Measurements from ENCODE around the gene IL18R1. TPM values are rescaled to one million over a fixed set of nuclear protein-coding genes. Genes with fewer than 3 reads are reported as not detected.

IL18R1 gene
- total RNA-seq, 1 donor from 2014 or later, result 68.2 TPM

- intact Hi-C loops (cut with micrococcal nuclease), result no loop called here
- H3K9me3 Mint-ChIP-seq, result peaks cover 36% of the 10 kb centered on the region
- no peaks in the 10 kb centered on the region for H3K27me3 Mint-ChIP-seq (ENCODE audit: low read depth)
- no peak for DNase-seq (ENCODE audit: low spot score)
- H3K4me1 Mint-ChIP-seq (ENCODE audit: low read depth), result peaks cover 7% of the 10 kb centered on the region
- H3K27ac Mint-ChIP-seq, result no peak overlapping the region
- no peak overlapping the region for H3K4me3 Mint-ChIP-seq (ENCODE audit: low read depth)
- H3K36me3 Mint-ChIP-seq (ENCODE audit: low read depth), result peaks cover 94% of the 10 kb centered on the region
Measured at GRCh38 chr2:102385522-102385921, 29.9 kb downstream of the IL18R1 start.

GRCh38 chr2:102386004-102386403 is 30.4 kb downstream of the IL18R1 start:
- Mint-ChIP-seq H3K27ac (no peak overlapping the region), H3K4me3 (ENCODE audit: low read depth) (no peak overlapping the region), H3K9me3 (peaks cover 36% of the 10 kb centered on the region), H3K36me3 (ENCODE audit: low read depth) (peaks cover 92% of the 10 kb centered on the region), H3K27me3 (ENCODE audit: low read depth) (no peaks in the 10 kb centered on the region), H3K4me1 (ENCODE audit: low read depth) (peaks cover 7% of the 10 kb centered on the region)
- intact Hi-C loops (cut with micrococcal nuclease), result no loop called here
- no peak for DNase-seq (ENCODE audit: low spot score)

DNA sequence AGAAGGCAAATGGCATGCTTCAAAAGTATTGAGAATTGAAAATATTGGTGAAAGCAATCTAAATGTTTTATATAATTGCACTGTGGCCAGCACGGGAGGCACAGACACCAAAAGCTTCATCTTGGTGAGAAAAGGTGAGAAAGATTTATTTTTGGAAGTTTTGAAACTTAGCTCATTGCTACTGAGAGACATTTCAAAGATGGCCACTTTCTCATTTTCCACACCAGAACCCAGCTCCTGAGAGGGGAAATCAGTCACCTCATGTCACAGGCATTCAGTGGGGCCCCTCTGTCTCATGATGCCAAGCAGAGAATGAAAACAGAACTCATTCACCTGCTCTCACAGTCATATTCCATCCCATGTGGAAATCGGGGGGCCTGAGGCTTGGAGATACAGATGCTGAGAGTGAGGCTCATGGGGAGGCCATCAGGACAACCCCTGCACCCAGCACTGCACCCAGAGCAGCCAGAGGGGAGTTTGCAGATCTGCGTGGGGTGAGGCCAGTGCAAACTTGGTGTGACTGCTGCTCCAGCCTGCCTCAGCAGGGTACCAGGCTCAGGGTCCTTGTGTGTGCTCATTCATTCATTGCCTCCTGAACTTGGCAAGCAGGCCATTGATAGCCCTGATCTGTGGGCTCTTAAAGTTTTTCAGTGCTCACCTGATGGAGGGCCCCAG is 31.4 kb downstream of the IL18R1 start:
- DNase-seq (ENCODE audit: low spot score), result no peak

DNA sequence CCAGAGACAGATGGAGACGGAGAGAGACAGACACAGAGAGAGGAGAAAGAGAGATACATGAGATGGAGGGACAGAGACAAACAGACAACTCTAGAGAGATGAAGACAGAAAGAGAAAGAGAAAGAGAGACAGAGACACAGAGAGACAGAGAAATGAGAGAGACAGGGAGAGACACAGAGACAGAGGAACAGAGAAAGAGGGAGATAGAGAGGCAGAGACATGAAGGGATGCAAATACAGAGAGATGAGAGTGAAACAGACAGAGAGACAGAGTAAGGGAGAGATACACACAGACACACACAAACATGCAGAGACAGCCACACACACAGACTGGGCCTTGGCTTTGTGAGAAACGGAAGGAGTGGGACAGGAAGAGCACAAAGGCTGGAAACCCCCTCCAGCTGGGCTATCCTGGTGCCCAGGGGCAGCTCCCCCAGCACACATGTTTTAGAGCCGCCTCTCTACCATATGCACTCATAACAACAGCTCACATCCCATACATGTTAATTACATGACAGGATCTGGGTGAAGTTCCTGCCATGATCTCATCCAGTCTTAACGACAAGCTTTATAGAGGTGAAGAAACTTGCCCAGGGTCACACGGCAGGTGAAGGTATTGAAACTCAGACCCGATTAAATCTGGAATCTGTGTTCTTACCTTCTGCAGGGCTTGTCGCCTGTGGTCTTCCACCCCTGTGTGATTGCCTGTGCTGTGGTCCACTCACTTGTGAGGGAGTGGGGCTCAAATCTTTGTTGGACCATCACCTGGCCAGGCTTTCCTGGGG is 32.4 kb downstream of the IL18R1 start:
- Mint-ChIP-seq H3K36me3 (ENCODE audit: low read depth) (peaks cover 89% of the 10 kb centered on the region), H3K4me3 (ENCODE audit: low read depth) (no peak overlapping the region), H3K4me1 (ENCODE audit: low read depth) (peaks cover 18% of the 10 kb centered on the region), H3K27me3 (ENCODE audit: low read depth) (no peaks in the 10 kb centered on the region), H3K27ac (peak overlapping the region; percentile 4), H3K9me3 (peaks cover 27% of the 10 kb centered on the region)
- DNase-seq (ENCODE audit: low spot score), result no peak
- intact Hi-C loops (cut with micrococcal nuclease), result no loop called here

More for the DNA sequence above, 31.4 kb downstream of the IL18R1 start:
- Mint-ChIP-seq H3K36me3 (ENCODE audit: low read depth) (peaks cover 92% of the 10 kb centered on the region), H3K4me3 (ENCODE audit: low read depth) (no peak overlapping the region), H3K9me3 (peaks cover 32% of the 10 kb centered on the region), H3K27ac (no peak overlapping the region), H3K4me1 (ENCODE audit: low read depth) (peaks cover 17% of the 10 kb centered on the region), H3K27me3 (ENCODE audit: low read depth) (no peaks in the 10 kb centered on the region)
- intact Hi-C loops (cut with micrococcal nuclease), result no loop called here

- H3K36me3 Mint-ChIP-seq (ENCODE audit: low read depth), result peaks cover 73% of the 10 kb centered on the region
- no peak overlapping the region for H3K4me3 Mint-ChIP-seq (ENCODE audit: low read depth)
- no peak for DNase-seq (ENCODE audit: low spot score)
- intact Hi-C loops (cut with micrococcal nuclease), result no loop called here
- H3K27ac Mint-ChIP-seq, result no peak overlapping the region
- no peaks in the 10 kb centered on the region for H3K27me3 Mint-ChIP-seq (ENCODE audit: low read depth)
- H3K9me3 Mint-ChIP-seq, result no peaks in the 10 kb centered on the region
- H3K4me1 Mint-ChIP-seq (ENCODE audit: low read depth), result peaks cover 15% of the 10 kb centered on the region
Measured at GRCh38 chr2:102391565-102391964, 36.0 kb downstream of the IL18R1 start.

- H3K4me3 Mint-ChIP-seq (ENCODE audit: low read depth), result no peak overlapping the region
- peaks cover 73% of the 10 kb centered on the region for H3K36me3 Mint-ChIP-seq (ENCODE audit: low read depth)
- no peaks in the 10 kb centered on the region for H3K27me3 Mint-ChIP-seq (ENCODE audit: low read depth)
- intact Hi-C loops (cut with micrococcal nuclease), result no loop called here
- H3K9me3 Mint-ChIP-seq, result no peaks in the 10 kb centered on the region
- H3K27ac Mint-ChIP-seq, result no peak overlapping the region
- no peak for DNase-seq (ENCODE audit: low spot score)
- H3K4me1 Mint-ChIP-seq (ENCODE audit: low read depth), result peaks cover 15% of the 10 kb centered on the region
Measured at GRCh38 chr2:102392096-102392495, 36.5 kb downstream of the IL18R1 start.

GRCh38 chr2:102392942-102393341 is 37.3 kb downstream of the IL18R1 start:
- no peaks in the 10 kb centered on the region for H3K27me3 Mint-ChIP-seq (ENCODE audit: low read depth)
- no peak for DNase-seq (ENCODE audit: low spot score)
- H3K27ac Mint-ChIP-seq, result no peak overlapping the region
- peaks cover 14% of the 10 kb centered on the region for H3K4me1 Mint-ChIP-seq (ENCODE audit: low read depth)
- H3K4me3 Mint-ChIP-seq (ENCODE audit: low read depth), result no peak overlapping the region
- intact Hi-C loops (cut with micrococcal nuclease), result no loop called here
- peaks cover 66% of the 10 kb centered on the region for H3K36me3 Mint-ChIP-seq (ENCODE audit: low read depth)
- H3K9me3 Mint-ChIP-seq, result no peaks in the 10 kb centered on the region

DNA sequence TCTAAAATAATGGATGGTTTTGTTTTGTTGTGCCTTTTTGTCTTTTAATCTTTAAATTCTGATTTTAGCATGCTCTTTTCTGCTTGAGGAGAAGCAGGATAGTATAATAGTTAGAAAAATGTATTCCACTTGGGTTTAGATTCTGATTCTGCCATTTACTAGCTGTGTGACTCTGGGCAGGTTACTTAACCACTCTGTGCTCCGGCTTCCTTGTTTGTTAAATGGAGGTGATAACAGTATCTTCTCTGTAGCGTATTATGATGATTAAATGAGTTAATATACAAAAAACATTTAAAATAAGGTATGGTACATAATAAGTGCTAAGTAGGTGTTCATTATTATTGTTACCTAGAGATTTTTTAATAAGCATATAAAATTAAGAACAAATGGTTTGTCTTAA is 40.4 kb downstream of the IL18R1 start:
- Mint-ChIP-seq H3K36me3 (ENCODE audit: low read depth) (peaks cover 57% of the 10 kb centered on the region), H3K27me3 (ENCODE audit: low read depth) (no peaks in the 10 kb centered on the region), H3K9me3 (no peaks in the 10 kb centered on the region), H3K27ac (no peak overlapping the region), H3K4me1 (ENCODE audit: low read depth) (peaks cover 24% of the 10 kb centered on the region), H3K4me3 (ENCODE audit: low read depth) (no peak overlapping the region)
- no peak for DNase-seq (ENCODE audit: low spot score)
- intact Hi-C loops (cut with micrococcal nuclease), result no loop called here

DNA sequence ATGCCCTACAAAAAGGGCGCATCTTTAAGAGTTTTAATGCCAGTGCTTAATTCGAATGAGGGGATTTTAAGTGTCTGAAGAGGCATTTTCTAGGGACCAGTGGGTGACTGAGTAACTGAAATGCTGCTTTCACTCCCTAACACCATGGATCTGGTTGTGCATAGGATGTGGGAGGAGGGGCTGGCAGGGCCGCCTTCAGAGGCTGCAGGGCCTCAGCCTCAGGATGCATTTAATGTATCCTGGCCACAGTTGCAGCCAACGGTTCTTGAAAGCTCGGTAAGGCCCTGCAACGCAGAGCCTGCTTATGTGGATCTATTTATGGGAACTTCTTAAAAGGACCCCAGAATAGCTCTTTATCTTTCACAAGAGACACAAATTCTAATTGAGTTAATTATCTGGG is 41.6 kb downstream of the IL18R1 start:
- Mint-ChIP-seq H3K36me3 (ENCODE audit: low read depth) (peaks cover 45% of the 10 kb centered on the region), H3K27ac (no peak overlapping the region), H3K27me3 (ENCODE audit: low read depth) (no peaks in the 10 kb centered on the region), H3K9me3 (no peaks in the 10 kb centered on the region), H3K4me1 (ENCODE audit: low read depth) (peaks cover 26% of the 10 kb centered on the region), H3K4me3 (ENCODE audit: low read depth) (no peak overlapping the region)
- no peak for DNase-seq (ENCODE audit: low spot score)
- intact Hi-C loops (cut with micrococcal nuclease), result no loop called here

DNA sequence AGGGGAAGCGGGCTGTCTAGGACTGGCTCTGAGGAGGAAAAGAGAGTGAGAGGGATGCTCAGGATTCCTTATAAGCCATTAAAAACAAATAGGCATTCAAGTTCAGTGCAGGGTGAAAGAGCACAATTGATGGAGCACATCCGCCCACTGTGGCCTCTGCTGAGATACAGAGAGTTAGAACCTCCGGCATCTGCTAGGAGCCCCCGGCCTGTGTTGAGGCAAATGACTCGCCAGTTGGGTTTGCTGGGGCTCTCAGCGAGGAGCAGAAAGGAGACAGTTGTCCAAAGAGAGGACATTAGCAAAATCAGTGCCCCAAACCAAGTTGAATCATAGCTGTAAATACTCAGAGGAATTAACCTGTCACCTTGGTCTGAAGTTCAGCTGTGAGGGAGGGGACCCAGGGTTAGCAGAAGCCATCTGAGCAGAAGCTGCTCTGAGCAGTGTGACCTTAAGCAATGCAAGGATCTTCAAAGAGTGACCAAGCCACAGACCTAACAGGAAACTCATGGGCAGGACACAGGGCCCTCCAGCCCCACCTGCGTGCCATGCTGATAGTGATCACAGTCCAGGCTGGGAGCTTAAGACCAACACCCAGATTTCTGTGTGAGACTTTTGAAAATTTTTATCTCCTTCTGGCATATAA is 44.0 kb downstream of the IL18R1 start:
- intact Hi-C loops (cut with micrococcal nuclease), result no loop called here
- H3K4me1 Mint-ChIP-seq (ENCODE audit: low read depth), result peaks cover 30% of the 10 kb centered on the region
- H3K9me3 Mint-ChIP-seq, result no peaks in the 10 kb centered on the region
- H3K4me3 Mint-ChIP-seq (ENCODE audit: low read depth), result no peak overlapping the region
- no peaks in the 10 kb centered on the region for H3K27me3 Mint-ChIP-seq (ENCODE audit: low read depth)
- peaks cover 31% of the 10 kb centered on the region for H3K36me3 Mint-ChIP-seq (ENCODE audit: low read depth)
- DNase-seq (ENCODE audit: low spot score), result no peak
- no peak overlapping the region for H3K27ac Mint-ChIP-seq

- DNase-seq (ENCODE audit: low spot score), result no peak
- intact Hi-C loops (cut with micrococcal nuclease), result no loop called here
- Mint-ChIP-seq H3K4me1 (ENCODE audit: low read depth) (peaks cover 30% of the 10 kb centered on the region), H3K9me3 (no peaks in the 10 kb centered on the region), H3K27me3 (ENCODE audit: low read depth) (no peaks in the 10 kb centered on the region), H3K36me3 (ENCODE audit: low read depth) (peaks cover 27% of the 10 kb centered on the region), H3K4me3 (ENCODE audit: low read depth) (no peak overlapping the region), H3K27ac (peak overlapping the region; percentile 53)
Measured at GRCh38 chr2:102401456-102401855, 45.9 kb downstream of the IL18R1 start.

DNA sequence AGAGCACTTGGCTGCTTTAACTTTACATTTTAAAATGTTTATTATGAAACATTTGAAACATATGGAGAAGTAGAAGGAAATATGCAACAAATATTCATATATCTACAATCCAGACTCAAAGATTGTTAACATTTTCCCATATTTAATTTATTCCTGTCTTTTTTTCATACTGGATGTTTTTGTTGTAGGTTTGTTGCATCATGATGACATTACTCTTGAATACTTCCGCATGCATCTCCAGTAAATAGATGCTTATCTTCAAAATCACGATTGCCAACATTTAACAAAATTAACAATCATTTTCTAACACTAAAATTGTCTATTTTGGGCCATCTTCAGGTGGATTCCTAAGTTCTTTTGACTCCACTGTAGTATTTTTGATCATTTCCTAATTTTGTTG is 46.3 kb downstream of the IL18R1 start:
- intact Hi-C loops (cut with micrococcal nuclease), result no loop called here
- H3K27ac Mint-ChIP-seq, result no peak overlapping the region
- H3K36me3 Mint-ChIP-seq (ENCODE audit: low read depth), result peaks cover 23% of the 10 kb centered on the region

DNA sequence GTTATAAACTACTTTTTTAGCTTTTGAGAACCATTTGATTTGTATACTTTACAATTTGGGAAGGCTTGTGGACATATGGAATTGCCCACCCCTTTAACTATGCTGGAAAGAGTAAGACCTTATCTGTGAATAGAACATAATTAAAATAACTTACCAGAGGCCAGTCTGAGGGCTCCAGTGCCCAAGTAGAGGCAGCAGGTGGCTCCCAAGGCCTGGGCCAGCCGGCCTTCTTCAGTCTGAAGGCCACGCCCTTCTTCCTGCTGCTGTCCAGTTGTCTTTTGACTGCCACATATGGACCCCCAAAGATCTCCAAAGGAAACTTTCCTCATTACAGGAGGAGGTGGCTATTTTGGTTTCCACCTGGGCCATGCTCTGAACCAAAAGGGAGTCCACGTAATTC is 55.4 kb downstream of the IL18R1 start:
- Mint-ChIP-seq H3K27ac (no peak overlapping the region), H3K4me1 (ENCODE audit: low read depth) (peaks cover 9% of the 10 kb centered on the region), H3K36me3 (ENCODE audit: low read depth) (peaks cover 45% of the 10 kb centered on the region), H3K27me3 (ENCODE audit: low read depth) (no peaks in the 10 kb centered on the region), H3K4me3 (ENCODE audit: low read depth) (no peak overlapping the region), H3K9me3 (peaks cover 36% of the 10 kb centered on the region)
- intact Hi-C loops (cut with micrococcal nuclease), result no loop called here
- no peak for DNase-seq (ENCODE audit: low spot score)

More for the DNA sequence above, 46.3 kb downstream of the IL18R1 start:
- DNase-seq (ENCODE audit: low spot score), result no peak
- peaks cover 30% of the 10 kb centered on the region for H3K4me1 Mint-ChIP-seq (ENCODE audit: low read depth)
- no peaks in the 10 kb centered on the region for H3K27me3 Mint-ChIP-seq (ENCODE audit: low read depth)
- H3K4me3 Mint-ChIP-seq (ENCODE audit: low read depth), result no peak overlapping the region
- no peaks in the 10 kb centered on the region for H3K9me3 Mint-ChIP-seq

All from activated T-helper 2 cell treated with anti-CD3 and anti-CD28 coated beads, Interferon-gamma antibody, Interleukin-2, Interleukin-4, amounts not matched to agents 10 μg/mL and 5 μg/mL and 100 μg/mL, durations not matched to agents 14 hours and 24 hours and 36 hours (primary cell).